GM21381 (cell line): ENCODE data around the gene EMP1.
"Not testable (repeated sequence)": the region's sequence is repeated elsewhere in the genome, so short reads cannot be mapped to it uniquely, and the experiment has no call there.

ENCODE experiments used
- ATAC-seq: cut with Tn5 transposase; IDR thresholded peaks from one replicate; pipeline ENCODE4 v1.9.1; 2021; ENCODE audit warnings: mild to moderate bottlenecking, moderate library complexity; ENCODE audit not compliant: unreplicated experiment

EMP1 gene

DNA sequence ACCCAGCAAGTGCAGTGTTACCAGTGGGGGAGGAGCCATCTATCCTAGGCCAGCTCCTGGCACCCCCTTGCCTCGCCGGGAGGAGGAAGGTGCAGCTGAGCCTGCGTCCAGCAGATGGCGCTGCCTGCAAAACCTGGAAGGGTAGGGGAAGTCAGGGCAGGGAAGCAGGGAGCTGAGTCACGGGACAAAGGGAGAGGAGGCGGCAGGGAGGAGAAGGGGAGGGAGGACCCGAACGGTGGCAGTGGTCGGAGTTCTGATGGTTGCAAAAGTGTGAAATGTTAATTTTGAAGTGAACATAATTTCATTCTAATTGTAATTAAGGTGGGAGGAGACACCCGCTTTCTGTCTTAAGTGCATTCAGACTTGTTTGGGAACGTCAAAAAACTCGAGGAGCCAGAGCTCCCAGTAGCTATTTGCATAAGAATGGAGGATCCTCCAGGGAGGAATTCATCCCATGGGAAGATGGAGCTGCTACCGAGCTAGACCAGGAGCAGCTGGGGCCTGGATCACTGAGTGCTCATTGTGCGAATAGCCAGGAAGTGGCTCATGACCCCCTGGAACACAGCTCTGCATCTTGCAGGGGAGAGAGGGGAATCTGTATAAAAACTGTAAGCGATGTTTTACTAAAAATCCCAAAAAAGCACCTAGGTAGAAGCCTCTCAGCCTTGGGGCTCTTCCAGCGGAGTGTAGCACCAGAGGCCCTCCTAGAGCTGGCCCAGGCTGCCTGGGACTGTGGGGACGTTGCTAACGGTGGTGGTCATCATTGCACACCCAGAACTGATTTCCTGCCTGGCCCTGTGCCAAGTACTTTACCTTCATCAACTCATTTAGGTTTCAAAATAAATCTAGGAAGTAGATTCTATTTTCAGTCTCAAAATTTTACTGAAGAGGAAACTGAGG lies 59.5 kb downstream of the EMP1 start:
- ATAC-seq, result peak; percentile 96

DNA sequence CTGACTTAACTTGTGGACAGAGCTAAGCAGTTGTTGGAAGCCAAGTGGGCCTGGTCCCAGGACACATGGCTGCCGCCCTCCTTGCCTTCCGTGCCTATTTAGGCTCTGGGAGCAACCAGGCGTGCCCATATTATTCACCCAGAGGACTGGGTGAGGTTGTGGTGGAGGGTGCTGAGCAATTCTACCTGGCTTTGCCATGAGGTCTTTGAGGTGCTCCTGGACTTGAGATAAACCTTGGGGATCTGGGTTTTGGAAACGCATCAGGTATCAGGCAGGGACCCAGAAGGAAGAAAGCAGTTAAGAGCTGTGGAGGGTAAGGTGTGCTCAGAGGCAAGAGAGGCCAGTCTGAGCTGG lies 60.1 kb downstream of the EMP1 start:
- no peak for ATAC-seq

DNA sequence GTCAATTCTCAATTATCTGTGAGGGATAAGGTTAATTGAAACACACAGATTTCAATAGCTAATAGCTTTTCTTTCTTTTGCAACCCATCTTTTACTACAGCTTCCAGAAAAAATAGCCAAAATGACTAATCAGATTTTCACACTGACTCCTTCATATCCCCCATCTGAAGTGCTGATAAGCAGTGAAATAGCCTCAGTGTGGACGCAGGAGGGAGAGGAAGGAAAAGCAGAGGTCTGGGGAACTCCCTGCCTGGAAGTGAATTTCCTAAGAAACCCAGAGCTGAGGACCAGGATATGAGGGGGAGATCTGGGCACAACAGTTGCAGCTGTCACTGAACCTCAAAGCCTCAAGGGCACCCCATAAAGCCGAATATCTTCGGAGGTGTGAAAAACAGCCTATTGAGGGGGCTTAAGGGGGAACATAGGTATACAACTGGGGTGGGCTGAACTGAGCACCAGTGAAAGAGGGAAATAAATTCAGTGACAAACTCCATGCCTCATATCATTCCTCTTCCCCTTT lies 60.9 kb downstream of the EMP1 start:
- no peak for ATAC-seq

DNA sequence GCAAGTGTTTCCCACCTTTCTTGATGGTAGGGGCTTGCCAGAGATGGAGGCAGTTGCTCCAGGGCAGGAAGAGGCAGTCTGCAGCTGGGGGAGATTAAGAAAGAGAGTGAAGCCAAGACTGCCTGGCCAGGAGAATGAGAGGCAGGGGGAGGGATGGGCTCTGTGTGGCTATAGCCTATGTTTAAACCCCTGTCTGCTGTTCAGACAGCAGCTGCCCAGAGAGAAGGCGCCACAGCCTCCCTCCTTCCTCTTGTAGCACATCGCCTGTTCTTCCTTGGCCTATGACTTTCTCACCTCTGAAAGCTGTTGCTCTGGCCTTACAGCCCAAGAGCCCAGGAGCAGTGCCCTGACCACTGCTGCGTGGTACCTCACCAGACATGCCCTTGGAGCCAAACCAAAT lies 61.7 kb downstream of the EMP1 start:
- no peak for ATAC-seq

DNA sequence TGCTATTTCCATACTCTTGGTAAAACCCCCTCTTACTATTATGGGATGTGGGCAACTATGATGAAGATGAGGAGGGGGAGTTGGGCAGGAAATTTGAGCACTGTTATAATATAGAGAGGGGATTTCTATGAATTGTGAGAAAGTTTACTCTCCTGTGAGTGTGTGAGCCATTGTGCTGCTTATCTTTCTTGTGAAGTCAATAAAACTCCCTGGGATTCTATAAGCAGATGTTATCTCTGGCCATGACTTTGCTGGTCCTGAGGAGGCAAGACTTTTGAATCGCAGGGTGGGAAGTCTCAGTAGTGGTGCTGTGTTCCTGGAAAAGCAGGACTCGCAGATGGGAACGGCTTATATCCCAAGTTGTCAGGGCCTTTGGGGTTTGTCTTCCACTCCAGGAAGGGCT lies 62.2 kb downstream of the EMP1 start:
- no peak for ATAC-seq

DNA sequence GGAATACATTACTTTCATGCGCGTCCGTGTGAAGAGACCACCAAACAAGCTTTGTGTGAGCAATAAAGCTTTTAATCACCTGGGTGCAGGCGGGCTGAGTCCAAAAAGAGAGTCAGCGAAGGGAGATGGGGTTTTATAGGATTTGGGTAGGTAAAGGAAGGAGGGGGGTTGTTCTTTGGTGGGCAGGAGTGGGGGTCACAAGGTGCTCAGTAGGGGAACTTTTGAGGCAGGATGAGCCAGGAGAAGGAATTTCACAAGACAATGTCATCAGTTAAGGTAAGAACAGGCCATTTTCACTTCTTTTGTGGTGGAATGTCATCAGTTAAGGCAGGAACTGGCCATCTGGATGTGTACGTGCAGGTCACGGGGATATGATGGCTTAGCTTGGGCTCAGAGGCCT lies 63.1 kb downstream of the EMP1 start:
- ATAC-seq, result not testable (repeated sequence)

DNA sequence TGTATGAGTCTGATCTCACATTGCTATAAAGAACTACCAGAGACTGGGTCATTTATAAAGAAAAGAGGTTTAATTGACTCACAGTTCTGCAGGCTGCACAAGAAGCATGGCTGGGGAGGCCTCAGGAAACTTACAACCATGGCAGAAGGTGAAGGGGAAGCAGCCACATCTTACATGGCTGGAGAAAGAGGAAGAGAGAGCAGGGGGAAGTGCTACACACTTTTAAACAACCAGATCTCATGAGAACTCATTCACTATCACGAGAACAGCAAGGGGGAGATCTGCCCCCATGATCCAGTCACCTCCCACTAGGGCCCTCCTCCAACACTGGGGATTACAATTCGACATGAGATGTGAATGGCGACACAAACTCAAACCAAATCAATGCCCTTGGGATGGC lies 71.3 kb downstream of the EMP1 start:
- not testable (repeated sequence) for ATAC-seq

DNA sequence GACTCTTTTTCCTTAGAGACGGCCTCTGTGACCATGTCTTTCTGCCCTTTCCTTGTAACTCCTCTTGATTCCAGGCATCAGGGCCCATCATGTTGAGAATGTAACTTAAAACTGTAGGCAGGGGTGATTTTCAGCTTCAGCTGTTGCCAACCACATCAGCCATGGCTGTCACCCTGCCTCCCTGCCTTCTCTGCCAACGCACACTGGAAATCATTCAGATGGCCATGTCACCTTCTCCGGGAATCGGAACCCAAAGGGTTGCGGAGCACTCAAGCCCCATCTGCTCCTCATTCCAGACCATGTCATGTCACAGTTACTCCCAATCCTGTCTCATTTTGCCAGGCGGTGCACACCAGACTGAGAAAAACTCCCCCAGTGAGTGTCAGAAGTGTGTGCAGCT lies 72.1 kb downstream of the EMP1 start:
- no peak for ATAC-seq
